GM12891 (cell line): ENCODE data around the gene FSTL4.

Experiments used
- POLR2A ChIP-seq: IDR thresholded peaks from 2 replicates; pipeline ENCODE4 v1.6.1; 2011; ENCODE audit warnings: low read depth, low read length, control low read depth
- POLR2AphosphoS5 ChIP-seq: IDR thresholded peaks from 2 replicates; pipeline ENCODE4 v1.6.1; 2011; ENCODE audit warnings: low read depth, low read length, control low read depth
- TAF1 ChIP-seq: IDR thresholded peaks from 2 replicates; pipeline ENCODE4 v1.6.1; 2011; ENCODE audit warnings: low read depth, low read length, control low read depth

GRCh38 chr5:133159543-133159942, 452.8 kb downstream of the FSTL4 start:
- TF ChIP-seq TAF1 = no peak
- no peak for TF ChIP-seq POLR2AphosphoS5
- no peak for TF ChIP-seq POLR2A
